ENCODE results near the gene RXRG.

The RXRG gene

GRCh38 chr1:165483412-165483811 lies 38.5 kb upstream of the RXRG start:
- Histone ChIP-seq H3K79me2 (ENCODE audit: insufficient read depth, low read length) (no peaks in the 10 kb centered on the region), H3K4me3 (ENCODE audit: low read depth in 1 of 2, low read length in 2 of 2) (no peak overlapping the region), H3K9ac (ENCODE audit: low read depth, low read length) (no peak overlapping the region), H3K9me3 (ENCODE audit: insufficient read depth, low read length, severe bottlenecking) (no peaks in the 10 kb centered on the region), H3K4me2 (ENCODE audit: insufficient read depth, low read length) (no peak overlapping the region), H4K20me1 (ENCODE audit: insufficient read depth, low read length) (no peaks in the 10 kb centered on the region), H3K36me3 (ENCODE audit: insufficient read depth, low read length) (no peaks in the 10 kb centered on the region), H3K27me3 (ENCODE audit: insufficient read depth, low read length, poor library complexity) (peaks cover 13% of the 10 kb centered on the region), H2AFZ (ENCODE audit: low read depth, low read length) (no peak overlapping the region), H3K27ac (ENCODE audit: low read length) (no peak overlapping the region), H3K4me1 (ENCODE audit: insufficient read depth, low read length) (no peaks in the 10 kb centered on the region)
- ATAC-seq (ENCODE audit: insufficient read depth, low read depth) (peak; percentile 62; the same call in 2 of the 3 replicates), DNase-seq (no peak)
- TF ChIP-seq CTCF (IDR thresholded peaks at IDR 0.05; ENCODE audit: borderline replicate concordance, extremely low read depth, low read length, poor library complexity, severe bottlenecking) (no peak), EZH2 (IDR thresholded peaks at IDR 0.05; ENCODE audit: borderline replicate concordance, low read depth, low read length, severe bottlenecking) (no peak)

GRCh38 chr1:165481820-165482532 lies 37.0 kb upstream of the RXRG start:
- Histone ChIP-seq H3K36me3 (ENCODE audit: insufficient read depth, low read length) (no peaks in the 10 kb centered on the region), H3K9ac (ENCODE audit: low read depth, low read length) (no peak overlapping the region), H3K4me2 (ENCODE audit: insufficient read depth, low read length) (no peak overlapping the region), H3K4me3 (ENCODE audit: low read depth in 1 of 2, low read length in 2 of 2) (no peak overlapping the region), H3K4me1 (ENCODE audit: insufficient read depth, low read length) (no peaks in the 10 kb centered on the region), H3K27me3 (ENCODE audit: insufficient read depth, low read length, poor library complexity) (peaks cover 14% of the 10 kb centered on the region), H4K20me1 (ENCODE audit: insufficient read depth, low read length) (no peaks in the 10 kb centered on the region), H3K79me2 (ENCODE audit: insufficient read depth, low read length) (no peaks in the 10 kb centered on the region), H2AFZ (ENCODE audit: low read depth, low read length) (no peak overlapping the region), H3K9me3 (ENCODE audit: insufficient read depth, low read length, severe bottlenecking) (no peaks in the 10 kb centered on the region), H3K27ac (ENCODE audit: low read length) (no peak overlapping the region)
- no peak for TF ChIP-seq CTCF (IDR thresholded peaks at IDR 0.05; ENCODE audit: borderline replicate concordance, extremely low read depth, low read length, poor library complexity, severe bottlenecking)
- ATAC-seq (ENCODE audit: insufficient read depth, low read depth) (peak; percentile 54; the same call in 2 of the 3 replicates), DNase-seq (no peak)

- H4K20me1 ChIP-seq (ENCODE audit: insufficient read depth, low read length): no peaks in the 10 kb centered on the region; the same call in 1 of the 2 replicates
- DNase-seq (no peak), ATAC-seq (ENCODE audit: insufficient read depth, low read depth) (no peak)
- H3K36me3 ChIP-seq (ENCODE audit: insufficient read depth, low read length): no peaks in the 10 kb centered on the region
- H2AFZ ChIP-seq (ENCODE audit: low read depth, low read length): no peak overlapping the region
- TF ChIP-seq CTCF (IDR thresholded peaks at IDR 0.05; ENCODE audit: borderline replicate concordance, extremely low read depth, low read length, poor library complexity, severe bottlenecking): no peak
- no peak for TF ChIP-seq EZH2 (IDR thresholded peaks at IDR 0.05; ENCODE audit: borderline replicate concordance, low read depth, low read length, severe bottlenecking)
- no peaks in the 10 kb centered on the region for H3K9me3 ChIP-seq (ENCODE audit: insufficient read depth, low read length, severe bottlenecking)
- H3K27ac ChIP-seq (ENCODE audit: low read length): no peak overlapping the region
- no peak overlapping the region for H3K9ac ChIP-seq (ENCODE audit: low read depth, low read length)
- no peaks in the 10 kb centered on the region for H3K79me2 ChIP-seq (ENCODE audit: insufficient read depth, low read length)
- H3K4me3 ChIP-seq (ENCODE audit: low read depth in 1 of 2, low read length in 2 of 2): no peak overlapping the region
- no peak overlapping the region for H3K4me2 ChIP-seq (ENCODE audit: insufficient read depth, low read length)
- H3K27me3 ChIP-seq (ENCODE audit: insufficient read depth, low read length, poor library complexity): peaks cover 15% of the 10 kb centered on the region
- no peaks in the 10 kb centered on the region for H3K4me1 ChIP-seq (ENCODE audit: insufficient read depth, low read length)
Observed at GRCh38 chr1:165476776-165477175, 31.9 kb upstream of the RXRG start.
